OCI-LY7 (cell line): ENCODE data around the gene GIT2. TPM values are rescaled to one million over a fixed set of nuclear protein-coding genes. Genes with fewer than 3 reads are reported as not detected.

Experiments used
- BruUV-seq: library from RNA; stranded (reverse); fragments of 400-500 nt; replicated peaks from 2 replicates; lab custom pipeline; 2021; lab: Mats Ljungman, UMichigan
- CTCF ChIA-PET: fragments of 300-600 bp; sonication (Branson Sonifier 250); formaldehyde crosslinking; loops from one replicate; lab custom pipeline; 2022; ENCODE audit warnings: antibody characterized with exemption; ENCODE audit not compliant: unreplicated experiment; lab: Charles Lee
- POLR2A ChIA-PET: fragments of 300-600 bp; sonication (Branson Sonifier 250); formaldehyde crosslinking; loops from one replicate; lab custom pipeline; 2022; ENCODE audit warnings: antibody characterized with exemption; lab: Charles Lee
- DNase-seq: peaks from one replicate; pipeline ENCODE4 v3.0.0-alpha.2; 2015; ENCODE audit warnings: low spot score
- H2AFZ ChIP-seq: fragments of 200-600 bp; sonication (generic), shearing (Covaris generic); 2 replicates; pipeline ENCODE4 v1.6.1; 2014; ENCODE audit warnings: mild to moderate bottlenecking, antibody characterized with exemption, low read length, moderate library complexity
- H3K27ac ChIP-seq: fragments of 200-600 bp; sonication (generic); 2 replicates; pipeline ENCODE4 v1.5.1; 2014; ENCODE audit warnings: mixed run types, low read depth, mild to moderate bottlenecking, moderate library complexity, low read length, inconsistent platforms; ENCODE audit not compliant: poor library complexity, severe bottlenecking
- H3K36me3 ChIP-seq: fragments of 200-600 bp; sonication (generic); 2 replicates; pipeline ENCODE4 v1.6.1; 2014; ENCODE audit warnings: mild to moderate bottlenecking, antibody characterized with exemption, low read length, moderate library complexity, mixed read lengths; ENCODE audit not compliant: insufficient read depth
- H3K4me1 ChIP-seq: fragments of 200-600 bp; sonication (generic); 2 replicates; pipeline ENCODE4 v1.5.1; 2014; ENCODE audit warnings: mild to moderate bottlenecking, low read length; ENCODE audit not compliant: insufficient read depth, poor library complexity, severe bottlenecking
- H3K4me2 ChIP-seq: fragments of 200-600 bp; sonication (generic); 2 replicates; pipeline ENCODE4 v1.6.1; 2014; ENCODE audit warnings: mild to moderate bottlenecking, low read length
- H3K4me3 ChIP-seq: fragments of 200-600 bp; sonication (generic); 2 replicates; pipeline ENCODE4 v1.5.1; 2014; ENCODE audit warnings: mild to moderate bottlenecking, low read depth, low read length; ENCODE audit not compliant: poor library complexity, severe bottlenecking
- H3K79me2 ChIP-seq: fragments of 200-600 bp; sonication (generic); 2 replicates; pipeline ENCODE4 v1.6.1; 2016; ENCODE audit warnings: low read depth, mild to moderate bottlenecking, low read length, moderate library complexity, mixed read lengths; ENCODE audit not compliant: insufficient read depth
- H3K9me2 ChIP-seq: fragments of 200-600 bp; sonication (generic); 2 replicates; pipeline ENCODE4 v1.6.1; 2016; ENCODE audit warnings: mild to moderate bottlenecking, low read length, mixed read lengths; ENCODE audit not compliant: insufficient read depth
- H3K9me3 ChIP-seq: fragments of 200-600 bp; sonication (generic); 2 replicates; pipeline ENCODE4 v1.6.1; 2014; ENCODE audit warnings: mild to moderate bottlenecking, mixed run types, low read length, mixed read lengths
- H4K20me1 ChIP-seq: fragments of 200-600 bp; sonication (generic); 2 replicates; pipeline ENCODE4 v1.6.1; 2014; ENCODE audit warnings: mild to moderate bottlenecking, antibody characterized with exemption, low read length, moderate library complexity, mixed read lengths; ENCODE audit not compliant: insufficient read depth
- EZH2phosphoT487 ChIP-seq: fragments of 200-600 bp; sonication (generic); IDR thresholded peaks from 2 replicates; pipeline ENCODE4 v1.6.1; 2018; ENCODE audit warnings: low read depth, borderline replicate concordance, mild to moderate bottlenecking, mixed run types, antibody characterized with exemption, low read length, moderate library complexity, mixed read lengths
- intact Hi-C: fragments of 100-400 bp; cut with micrococcal nuclease; formaldehyde crosslinking; loops from one replicate; pipeline ENCODE4 v1.10.0; 2022; ENCODE audit not compliant: unreplicated experiment
- total RNA-seq, 2 experiments: library from RNA; depleted of rRNA in 1 of 2; stranded (reverse); fragments of >200 nt in 1 of 2; shearing (Covaris generic) in 1 of 2; gene quantifications; 2 replicates each; pipeline ENCODE4 v1.2.3, GENCODE V29; 2014 to 2022
- TF ChIP-seq, protein P1 (sequence below): fragments of 200-600 bp; sonication (generic); conservative IDR thresholded peaks from 2 replicates; pipeline ENCODE4 v1.5.1; 2014; ENCODE audit warnings: mild to moderate bottlenecking, antibody characterized with exemption, low read length, moderate library complexity, mixed read lengths

GIT2 gene
- total RNA-seq, 2 experiments from 2014 or later = 57.1 to 123 TPM

DNA sequence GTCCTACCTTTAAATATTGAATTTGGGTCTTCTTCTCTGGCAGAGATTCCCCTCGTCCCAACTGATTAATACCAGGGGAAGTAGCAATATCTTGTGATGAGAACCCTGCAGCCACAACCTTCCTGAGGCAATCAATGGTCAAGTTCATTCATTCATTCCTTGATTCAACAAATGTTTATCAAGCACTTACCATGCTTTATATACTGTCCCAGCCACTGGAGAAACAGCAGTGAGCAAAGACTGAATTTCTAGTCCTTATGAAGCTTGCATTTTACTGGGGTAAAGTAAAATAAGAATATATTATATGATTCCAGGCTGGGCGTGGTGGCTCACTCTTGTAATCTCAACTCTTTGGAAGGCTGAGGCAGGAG lies 300 bp upstream of the GIT2 start:
- Histone ChIP-seq H3K36me3 (peaks cover 30% of the 10 kb centered on the region), H3K9me2 (no peaks in the 10 kb centered on the region), H3K27ac (peak overlapping the region; percentile 92), H3K4me2 (peak overlapping the region; percentile 91), H3K9me3 (no peaks in the 10 kb centered on the region), H3K4me1 (peaks cover 43% of the 10 kb centered on the region), H3K79me2 (peaks cover 71% of the 10 kb centered on the region), H2AFZ (peak overlapping the region; percentile 54), H4K20me1 (peaks cover 18% of the 10 kb centered on the region; the same call in 1 of the 2 replicates), H3K4me3 (peak overlapping the region; percentile 80)
- ChIA-PET CTCF (no interaction called here), POLR2A (interaction anchor here (1.0 to 1.5 kb wide), 3 partner anchors 9 to 286 kb away, joined by 3 to 5 read pairs (median 4); no protein-coding TSS in a partner anchor)
- DNase-seq = no peak
- no TSS peak for BruUV-seq
- intact Hi-C loops = loop anchor here (2.0 kb wide), 1 partner anchor 286 kb away; no protein-coding TSS in a partner anchor
- no peak for TF ChIP-seq EZH2phosphoT487
- TF ChIP-seq, protein P1, sequence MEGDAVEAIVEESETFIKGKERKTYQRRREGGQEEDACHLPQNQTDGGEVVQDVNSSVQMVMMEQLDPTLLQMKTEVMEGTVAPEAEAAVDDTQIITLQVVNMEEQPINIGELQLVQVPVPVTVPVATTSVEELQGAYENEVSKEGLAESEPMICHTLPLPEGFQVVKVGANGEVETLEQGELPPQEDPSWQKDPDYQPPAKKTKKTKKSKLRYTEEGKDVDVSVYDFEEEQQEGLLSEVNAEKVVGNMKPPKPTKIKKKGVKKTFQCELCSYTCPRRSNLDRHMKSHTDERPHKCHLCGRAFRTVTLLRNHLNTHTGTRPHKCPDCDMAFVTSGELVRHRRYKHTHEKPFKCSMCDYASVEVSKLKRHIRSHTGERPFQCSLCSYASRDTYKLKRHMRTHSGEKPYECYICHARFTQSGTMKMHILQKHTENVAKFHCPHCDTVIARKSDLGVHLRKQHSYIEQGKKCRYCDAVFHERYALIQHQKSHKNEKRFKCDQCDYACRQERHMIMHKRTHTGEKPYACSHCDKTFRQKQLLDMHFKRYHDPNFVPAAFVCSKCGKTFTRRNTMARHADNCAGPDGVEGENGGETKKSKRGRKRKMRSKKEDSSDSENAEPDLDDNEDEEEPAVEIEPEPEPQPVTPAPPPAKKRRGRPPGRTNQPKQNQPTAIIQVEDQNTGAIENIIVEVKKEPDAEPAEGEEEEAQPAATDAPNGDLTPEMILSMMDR = no peak

DNA sequence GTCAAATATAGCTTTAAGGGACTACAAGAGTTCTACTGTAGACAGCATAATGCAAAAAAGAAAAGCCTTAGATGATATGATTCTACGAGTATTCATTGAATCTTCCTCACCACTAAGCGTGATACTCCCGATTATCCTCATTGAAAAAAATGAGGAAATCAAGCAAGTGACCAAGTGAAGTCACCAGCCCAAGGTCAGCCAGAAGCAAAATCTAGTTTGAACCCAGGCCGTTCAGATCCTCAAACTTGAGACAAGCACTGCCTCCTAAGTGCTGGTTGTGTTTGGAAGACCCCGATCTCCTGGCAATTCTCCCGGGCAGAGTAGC lies 845 bp downstream of the GIT2 start:
- H3K4me3 ChIP-seq = peak overlapping the region; percentile 80
- peaks cover 36% of the 10 kb centered on the region for H3K4me1 ChIP-seq
- no peaks in the 10 kb centered on the region for H3K9me2 ChIP-seq
- no peak for DNase-seq
- POLR2A ChIA-PET = interaction anchor here (0.7 to 2.9 kb wide), 4 partner anchors 9 to 28 kb away, joined by 3 to 15 read pairs (median 8); no protein-coding TSS in a partner anchor
- peaks cover 22% of the 10 kb centered on the region; the same call in 1 of the 2 replicates for H4K20me1 ChIP-seq
- no peaks in the 10 kb centered on the region for H3K9me3 ChIP-seq
- peak overlapping the region; percentile 92 for H3K27ac ChIP-seq
- BruUV-seq = no TSS peak
- H3K4me2 ChIP-seq = peak overlapping the region; percentile 91
- CTCF ChIA-PET = no interaction called here
- peaks cover 41% of the 10 kb centered on the region for H3K36me3 ChIP-seq
- no peak overlapping the region for H2AFZ ChIP-seq
- TF ChIP-seq EZH2phosphoT487 = no peak
- TF ChIP-seq, protein P1 = no peak
- peaks cover 71% of the 10 kb centered on the region for H3K79me2 ChIP-seq
- intact Hi-C loops = no loop called here

DNA sequence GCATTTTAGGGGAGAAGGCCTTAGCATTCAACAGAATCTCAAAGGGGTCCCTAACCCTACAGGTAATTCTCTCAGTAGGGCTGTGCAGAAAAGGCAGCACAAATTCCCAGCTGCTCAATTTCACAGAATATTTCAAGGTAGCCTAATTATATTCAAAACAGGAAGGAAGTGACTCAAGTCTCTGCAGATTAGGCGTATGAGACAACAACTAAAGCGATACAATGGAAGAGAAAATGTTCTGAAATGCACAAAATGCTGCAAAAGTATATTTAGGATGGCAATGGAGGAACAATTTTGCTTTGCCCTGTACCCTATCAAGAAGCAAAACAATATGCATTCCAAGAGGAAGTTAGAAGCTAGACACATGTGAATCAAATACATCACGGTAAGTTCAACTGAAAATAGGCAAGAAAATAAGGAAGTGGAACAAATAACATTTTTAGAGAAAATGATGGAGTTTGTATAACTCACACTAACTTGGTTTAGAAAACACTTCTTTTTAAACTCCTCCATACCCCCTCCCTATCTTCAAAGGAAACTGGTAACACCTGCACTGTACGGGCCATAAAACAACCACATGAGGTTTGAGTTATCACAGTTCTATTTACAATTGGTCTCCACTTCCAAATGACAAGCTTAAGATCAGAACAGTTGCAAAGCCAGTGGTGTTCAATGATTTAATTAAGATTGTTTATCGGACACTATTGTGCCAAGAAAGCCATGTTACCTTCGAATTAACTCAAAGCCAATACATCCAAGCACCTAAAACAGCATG lies 1.6 kb downstream of the GIT2 start:
- peaks cover 22% of the 10 kb centered on the region; the same call in 1 of the 2 replicates for H4K20me1 ChIP-seq
- H3K9me3 ChIP-seq = no peaks in the 10 kb centered on the region
- no peaks in the 10 kb centered on the region for H3K9me2 ChIP-seq
- peak overlapping the region; percentile 80 for H3K4me3 ChIP-seq
- BruUV-seq = TSS peak; percentile 52
- ChIA-PET CTCF (interaction anchor here (1.0 kb wide), 1 partner anchor 8 kb away, joined by 3 read pairs; no protein-coding TSS in a partner anchor), POLR2A (interaction anchor here (0.6 to 2.9 kb wide), 7 partner anchors 8 to 51 kb away, joined by 3 to 15 read pairs (median 4); no protein-coding TSS in a partner anchor)
- peaks cover 36% of the 10 kb centered on the region for H3K4me1 ChIP-seq
- H2AFZ ChIP-seq = no peak overlapping the region; the same call in 1 of the 2 replicates
- H3K79me2 ChIP-seq = peaks cover 71% of the 10 kb centered on the region
- H3K4me2 ChIP-seq = peak overlapping the region; percentile 91
- H3K36me3 ChIP-seq = peaks cover 43% of the 10 kb centered on the region
- DNase-seq = peak; percentile 66
- TF ChIP-seq EZH2phosphoT487 = no peak
- TF ChIP-seq, protein P1 = no peak
- intact Hi-C loops = loop anchor here (1.0 kb wide), 1 partner anchor 17 kb away; no protein-coding TSS in a partner anchor
- peak overlapping the region; percentile 92 for H3K27ac ChIP-seq
